Activated naive CD8-positive, alpha-beta T cell treated with anti-CD3 and anti-CD28 coated beads for 36 hours (primary cell): ENCODE data around the gene PLB1. TPM values are rescaled to one million over a fixed set of nuclear protein-coding genes. Genes with fewer than 3 reads are reported as not detected.

ENCODE experiments used
- DNase-seq: peaks from one replicate; pipeline ENCODE4 v3.0.0; 2021
- H3K27ac Mint-ChIP-seq: one replicate; pipeline ENCODE4 v1.8.0; 2022; ENCODE audit warnings: mild to moderate bottlenecking, moderate library complexity, mixed read lengths
- H3K27me3 Mint-ChIP-seq: one replicate; pipeline ENCODE4 v1.8.0; 2022; ENCODE audit warnings: mild to moderate bottlenecking, mixed read lengths
- H3K36me3 Mint-ChIP-seq: one replicate; pipeline ENCODE4 v1.8.0; 2021; ENCODE audit warnings: mild to moderate bottlenecking, mixed read lengths
- H3K4me1 Mint-ChIP-seq: one replicate; pipeline ENCODE4 v1.8.0; 2021; ENCODE audit warnings: mixed read lengths
- H3K4me3 Mint-ChIP-seq: one replicate; pipeline ENCODE4 v1.8.0; 2022; ENCODE audit warnings: mild to moderate bottlenecking, moderate library complexity, mixed read lengths
- H3K9me3 Mint-ChIP-seq: one replicate; pipeline ENCODE4 v1.8.0; 2022; ENCODE audit warnings: mixed read lengths
- total RNA-seq, 2 experiments: library from RNA; stranded (reverse); gene quantifications; one replicate each; pipeline ENCODE4 v1.2.3, GENCODE V29; 2021

The PLB1 gene
- total RNA-seq, 2 experiments from 2014 or later, result 0.99 to 1.4 TPM

GRCh38 chr2:28692411-28692810 lies 196.6 kb downstream of the PLB1 start:
- H3K4me1 Mint-ChIP-seq, result peaks cover under 1% of the 10 kb centered on the region
- no peak overlapping the region for H3K27ac Mint-ChIP-seq

DNA sequence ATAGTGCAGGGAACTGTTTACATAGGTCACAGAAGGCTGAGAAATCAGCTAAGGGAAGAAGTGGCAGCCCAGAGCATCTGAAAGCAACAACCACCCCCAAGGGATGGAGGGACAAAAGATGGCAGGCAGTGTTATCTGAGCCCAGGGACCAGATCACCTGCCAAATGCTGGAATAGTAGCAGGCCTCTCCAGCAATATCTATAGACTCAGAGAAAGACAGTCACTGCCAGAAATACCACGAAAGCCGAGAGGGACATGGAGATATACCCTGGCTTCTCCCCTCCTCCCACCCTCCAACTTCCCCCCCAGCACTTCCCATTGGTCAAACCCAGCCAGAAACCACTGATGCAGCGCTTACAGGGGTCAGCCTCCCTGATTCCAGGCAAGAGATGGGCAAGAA lies 197.4 kb downstream of the PLB1 start:
- Mint-ChIP-seq H3K27me3 (no peaks in the 10 kb centered on the region), H3K4me3 (no peak overlapping the region), H3K4me1 (no peaks in the 10 kb centered on the region), H3K36me3 (no peaks in the 10 kb centered on the region), H3K27ac (no peak overlapping the region), H3K9me3 (no peaks in the 10 kb centered on the region)
- DNase-seq, result no peak

More at GRCh38 chr2:28692411-28692810, 196.6 kb downstream of the PLB1 start:
- Mint-ChIP-seq H3K36me3 (no peaks in the 10 kb centered on the region), H3K9me3 (no peaks in the 10 kb centered on the region), H3K4me3 (no peak overlapping the region), H3K27me3 (no peaks in the 10 kb centered on the region)
- no peak for DNase-seq

Other genes with a start within 250 kb of the PLB1 start
- gene FOSL2, start 103.2 kb upstream of the PLB1 start, total RNA-seq, result 10 to 100 TPM; 32.5 to 39.4 TPM